HS-5 (cell line): ENCODE measurements around the gene SIRPA.

Experiments
- DNase-seq: peaks from one replicate; pipeline ENCODE4 v3.0.0-alpha.2; 2012; ENCODE audit warnings: low read depth

The SIRPA gene

DNA sequence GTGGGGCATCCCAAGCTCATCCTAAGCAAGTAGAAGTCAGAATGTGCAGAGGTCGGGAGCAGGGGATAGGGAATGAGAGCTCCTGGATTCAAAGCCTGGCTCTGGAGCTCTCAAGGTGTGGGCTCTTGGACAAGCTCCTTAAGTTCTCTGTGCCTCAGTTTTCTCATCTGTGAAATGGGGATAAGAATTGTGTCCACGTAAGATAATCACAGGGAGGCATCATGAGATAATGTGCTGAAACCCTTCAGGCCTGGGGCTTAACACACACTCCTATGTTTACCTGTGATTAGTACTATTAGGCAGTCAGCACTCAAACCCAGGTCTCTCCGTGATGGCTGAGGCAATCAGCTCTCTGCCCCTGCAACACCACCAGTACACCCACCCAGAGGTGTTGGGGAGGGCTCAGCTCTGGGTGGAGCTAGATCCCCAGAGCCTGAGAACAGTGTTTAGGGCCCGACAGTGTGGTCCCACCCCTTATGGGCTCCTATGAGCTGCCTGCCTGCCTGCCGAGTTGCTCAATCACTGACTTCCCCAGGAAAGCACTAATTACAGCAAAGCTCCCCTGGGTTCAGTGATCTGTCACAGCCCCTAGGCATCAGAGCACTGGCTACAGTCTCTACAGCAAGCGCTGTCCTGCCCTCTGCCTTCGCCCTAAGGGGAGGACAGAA lies 6.3 kb upstream of the SIRPA start:
- DNase-seq = no peak

DNA sequence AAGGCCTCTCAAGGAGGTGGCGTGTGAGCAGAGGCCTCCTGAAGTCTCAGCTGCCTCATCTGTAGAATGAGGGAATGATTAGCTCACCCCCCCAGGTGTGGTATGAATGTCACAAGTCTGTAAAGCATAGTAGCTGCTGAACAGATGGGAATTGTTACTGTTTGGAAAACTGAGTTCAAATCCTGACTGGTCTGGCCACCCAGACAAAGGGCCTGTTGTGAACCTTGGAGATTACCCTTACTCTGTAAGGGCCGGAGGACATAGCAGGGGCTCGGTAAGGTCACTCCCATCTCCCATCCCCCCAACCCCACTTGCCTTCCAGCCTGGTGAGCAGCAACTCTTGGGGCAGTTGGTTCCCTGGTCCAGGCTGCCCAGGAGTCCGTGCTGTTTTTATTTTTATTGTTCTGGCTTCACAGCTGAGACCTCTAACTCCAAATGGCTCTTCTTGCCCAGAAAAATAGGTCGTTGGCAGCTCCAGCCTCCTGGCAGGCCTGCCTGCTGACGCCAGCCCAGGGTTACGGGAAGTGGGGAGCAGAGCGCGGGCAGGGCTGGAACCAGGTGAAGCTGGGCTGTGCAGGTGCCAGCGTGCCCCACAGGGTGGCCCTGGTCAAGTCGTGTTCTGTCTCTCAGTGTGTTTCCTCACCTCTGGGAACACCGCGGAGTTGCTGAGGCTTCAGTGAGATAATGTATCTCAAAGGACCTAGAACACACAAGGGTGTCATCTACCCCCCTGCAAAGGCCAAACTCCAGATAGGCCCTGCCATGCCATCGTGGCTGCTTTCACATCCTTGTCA lies 4.5 kb upstream of the SIRPA start:
- DNase-seq = no peak

DNA sequence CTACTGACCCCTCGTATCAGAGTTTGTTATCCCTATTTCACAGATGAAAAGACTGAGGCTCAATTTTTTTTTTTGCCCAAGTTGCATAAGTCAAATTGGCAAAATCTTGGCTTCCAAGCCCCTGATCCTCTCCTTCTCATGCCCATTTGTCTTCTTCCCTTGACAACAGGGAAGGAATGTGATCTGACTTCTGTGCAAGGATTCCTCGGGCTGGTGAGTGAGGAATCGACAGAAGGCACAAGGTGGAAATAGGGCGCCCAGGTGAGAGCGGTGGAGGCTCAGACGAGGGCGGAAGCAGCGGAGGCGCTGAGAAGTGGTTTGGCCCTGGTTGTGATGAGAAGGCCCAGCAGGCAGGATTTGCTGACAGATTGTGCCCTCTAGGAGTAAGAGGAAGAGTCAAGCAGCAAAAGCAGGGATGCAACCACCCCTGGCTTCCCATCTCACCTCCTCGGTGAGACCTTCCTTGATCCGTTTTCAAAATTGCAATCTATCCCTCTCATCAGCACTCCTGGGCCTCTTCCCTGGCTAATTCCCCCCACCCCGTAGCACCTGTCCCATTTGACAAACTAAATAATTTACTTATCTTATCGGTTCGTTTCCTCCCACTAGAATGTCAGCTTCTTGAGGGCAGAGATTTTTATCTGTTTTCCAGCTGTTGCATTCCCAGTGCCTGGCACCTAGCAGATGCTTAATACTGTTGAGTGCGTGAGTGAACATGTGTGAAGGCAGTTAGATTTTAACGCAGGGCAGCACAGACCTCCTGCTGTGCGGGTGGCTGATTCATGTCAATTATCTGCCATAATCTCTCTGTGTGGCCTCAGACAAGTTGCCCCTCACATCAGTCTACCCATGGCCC lies 3.7 kb upstream of the SIRPA start:
- no peak for DNase-seq

DNA sequence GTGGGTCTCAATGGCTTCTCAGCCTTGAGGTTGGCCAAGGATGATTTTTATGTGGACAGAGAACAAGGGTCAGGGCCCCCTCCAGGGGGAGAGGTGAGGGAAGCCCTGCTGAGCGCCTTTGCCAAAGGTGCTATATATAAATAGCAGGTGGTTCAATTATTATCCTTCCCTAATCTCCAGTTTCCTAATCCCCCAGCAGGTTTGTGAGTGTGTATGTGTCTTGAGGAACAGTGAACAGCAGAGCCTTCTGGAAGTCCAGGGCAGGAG lies 3.2 kb upstream of the SIRPA start:
- no peak for DNase-seq

DNA sequence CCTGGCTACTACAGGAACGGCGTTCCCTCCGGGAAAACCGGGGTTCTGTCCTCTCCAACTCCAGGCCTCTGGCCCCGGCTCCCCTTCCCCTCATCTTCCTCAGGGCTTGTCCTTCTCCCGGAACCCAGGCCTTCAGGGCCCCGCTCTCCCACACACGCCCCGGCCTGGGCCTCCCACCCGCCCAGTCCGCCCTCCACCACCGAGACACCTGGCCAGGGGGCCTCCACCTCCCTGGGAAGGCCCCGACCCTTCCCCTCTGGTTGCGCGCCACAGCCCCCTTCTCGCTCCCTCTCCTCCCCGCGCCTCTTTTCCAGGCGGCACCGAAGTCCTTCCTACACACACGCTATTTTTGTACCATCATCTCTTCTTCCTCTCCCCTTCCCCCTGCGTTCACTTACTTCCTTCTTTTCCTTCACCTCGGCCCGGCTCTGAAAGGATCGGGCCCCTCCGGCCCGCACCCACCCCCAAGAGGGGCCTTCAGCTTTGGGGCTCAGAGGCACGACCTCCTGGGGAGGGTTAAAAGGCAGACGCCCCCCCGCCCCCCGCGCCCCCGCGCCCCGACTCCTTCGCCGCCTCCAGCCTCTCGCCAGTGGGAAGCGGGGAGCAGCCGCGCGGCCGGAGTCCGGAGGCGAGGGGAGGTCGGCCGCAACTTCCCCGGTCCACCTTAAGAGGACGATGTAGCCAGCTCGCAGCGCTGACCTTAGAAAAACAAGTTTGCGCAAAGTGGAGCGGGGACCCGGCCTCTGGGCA lies 1.3 kb upstream of the SIRPA start:
- DNase-seq = no peak

DNA sequence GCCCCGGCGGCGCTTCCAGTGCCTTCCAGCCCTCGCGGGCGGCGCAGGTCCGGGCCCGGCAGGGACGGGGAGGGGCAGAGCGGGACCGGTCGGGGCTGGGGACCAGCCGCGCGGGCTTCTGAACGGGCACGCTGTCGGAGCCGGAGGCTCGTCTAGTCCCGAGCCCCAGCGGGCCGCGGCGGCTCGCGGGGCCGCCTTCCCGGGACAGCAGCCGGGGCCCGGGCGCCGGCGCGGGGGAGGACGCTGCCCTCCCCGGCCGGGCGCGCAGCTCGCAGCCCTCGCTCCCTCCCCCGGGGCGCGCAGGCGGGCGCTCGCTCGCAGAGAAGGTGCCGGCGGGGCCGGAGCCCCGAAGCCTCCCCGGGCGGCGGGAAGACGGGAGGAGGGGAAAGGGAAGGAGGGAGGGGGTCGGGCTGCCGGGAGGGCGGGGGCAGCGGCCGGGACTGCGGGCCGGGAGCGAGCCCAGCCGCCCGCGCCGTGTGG lies 696 bp upstream of the SIRPA start:
- no peak for DNase-seq

DNA sequence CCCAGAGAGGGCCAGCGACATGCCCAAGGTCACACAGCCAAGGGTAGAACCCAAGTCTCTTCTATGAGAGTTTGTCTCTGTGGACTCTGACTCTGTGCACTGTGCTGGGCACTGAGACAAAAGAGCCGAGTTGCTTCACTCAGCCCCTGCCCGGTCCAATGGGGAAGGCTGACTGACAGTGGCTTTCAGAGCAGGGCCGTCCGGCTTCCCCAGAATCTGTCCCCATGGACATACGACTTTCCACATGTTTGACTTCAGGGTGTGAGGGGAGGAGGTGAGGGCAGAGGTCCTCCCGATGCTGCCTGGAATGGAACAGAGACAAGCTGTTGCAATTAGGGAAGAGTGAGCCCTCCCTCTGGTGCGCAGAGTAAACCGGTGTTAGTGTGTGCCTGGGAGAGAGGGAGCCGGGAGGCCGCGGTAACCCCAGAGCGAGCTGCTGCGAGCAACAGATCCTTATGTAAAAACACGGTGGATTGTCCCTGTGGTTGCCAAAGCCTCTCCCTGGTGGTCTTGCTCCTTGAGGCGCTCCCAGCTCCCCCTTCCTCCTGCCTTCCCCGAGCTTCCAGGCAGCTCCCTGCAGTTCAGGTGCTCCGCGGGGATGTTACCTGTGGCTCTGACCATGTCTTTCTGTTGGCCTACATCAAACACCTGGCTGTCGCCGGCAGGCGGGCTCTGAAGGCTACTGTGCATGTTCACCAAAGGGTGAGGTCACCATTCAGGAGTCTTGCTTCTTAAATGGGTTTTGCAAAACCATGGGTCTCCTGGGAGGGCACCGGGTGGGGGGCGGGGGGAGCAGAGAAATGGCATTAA lies 672 bp downstream of the SIRPA start:
- DNase-seq = no peak

DNA sequence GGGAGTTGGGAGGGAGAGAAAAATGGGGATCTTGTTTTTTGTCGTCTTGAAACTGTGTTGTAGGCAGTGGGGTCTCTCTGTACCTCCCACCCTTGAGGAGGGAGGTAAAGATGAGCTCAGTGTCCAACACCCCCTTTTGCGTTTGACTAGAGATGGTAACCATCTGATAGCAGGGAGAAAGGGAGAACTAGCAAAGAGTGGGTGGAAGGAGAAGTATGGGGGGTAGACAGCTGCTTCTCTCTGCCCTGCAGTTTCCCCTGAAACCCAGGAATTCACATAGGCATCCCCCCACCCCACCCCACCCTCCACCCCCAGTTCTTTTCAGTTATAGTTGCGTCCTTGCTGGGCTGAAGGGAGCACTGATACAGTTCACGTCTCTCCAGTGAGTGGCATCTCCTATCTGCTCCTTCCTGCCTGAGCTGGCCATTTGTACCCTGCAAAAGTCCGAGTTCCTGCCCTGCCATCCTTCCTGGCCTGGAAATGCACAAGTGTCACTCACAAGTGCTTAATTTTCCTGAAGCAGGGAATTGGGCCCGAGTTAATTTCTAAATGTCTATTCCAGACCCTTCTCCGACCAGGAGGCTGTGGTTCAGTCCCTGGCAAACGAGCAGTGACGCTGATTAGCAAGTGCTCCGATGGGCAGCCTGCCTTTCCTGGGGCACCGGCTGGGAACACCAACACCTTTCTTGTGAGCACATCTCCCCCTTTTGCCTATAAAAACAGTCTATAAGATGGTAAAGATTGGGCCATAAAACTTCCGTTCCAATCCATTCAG lies 1.5 kb downstream of the SIRPA start:
- no peak for DNase-seq

DNA sequence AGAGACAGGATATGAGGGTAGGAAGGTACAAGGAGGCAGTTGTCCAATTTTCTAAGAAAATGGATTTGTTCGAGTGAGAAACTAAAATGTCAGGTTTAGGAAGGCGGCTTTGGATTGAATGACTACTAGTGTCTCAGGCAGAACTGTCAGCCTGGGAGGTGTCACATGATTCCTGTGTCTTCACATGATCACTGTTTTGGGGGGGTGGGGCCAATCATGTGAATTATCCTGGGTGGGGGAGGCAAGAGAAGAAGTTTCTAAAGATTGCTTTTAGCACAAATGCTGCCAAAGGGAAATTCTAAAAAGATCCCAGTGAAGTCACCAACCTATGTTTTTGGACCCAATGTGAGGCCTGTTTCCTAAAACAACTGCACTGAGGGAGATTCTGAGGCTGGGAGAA lies 2.3 kb downstream of the SIRPA start:
- no peak for DNase-seq

DNA sequence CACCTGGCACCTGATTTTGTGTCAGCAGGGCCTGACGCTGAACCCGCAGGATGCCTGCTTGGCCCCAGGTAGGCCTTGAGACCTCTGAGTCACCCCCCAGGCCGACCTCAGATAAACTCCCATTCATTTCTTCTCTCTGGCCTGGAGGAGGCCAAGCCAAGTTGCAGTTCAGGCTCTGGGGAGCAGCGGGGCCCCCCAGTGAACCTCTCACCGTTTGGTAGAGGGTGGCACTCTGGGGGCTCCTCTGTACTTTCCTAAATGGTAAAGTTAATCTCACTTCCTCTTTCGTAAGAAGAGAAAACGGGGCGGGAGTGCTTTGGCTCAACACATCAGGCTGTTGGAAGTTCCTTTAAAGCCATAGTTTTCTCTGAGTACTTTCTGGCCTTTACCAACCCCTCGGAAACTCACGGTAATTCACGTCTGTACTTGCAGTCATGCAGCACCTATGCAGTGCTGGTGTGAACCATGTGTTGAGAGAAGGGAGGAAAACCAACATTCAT lies 2.8 kb downstream of the SIRPA start:
- DNase-seq = no peak

DNA sequence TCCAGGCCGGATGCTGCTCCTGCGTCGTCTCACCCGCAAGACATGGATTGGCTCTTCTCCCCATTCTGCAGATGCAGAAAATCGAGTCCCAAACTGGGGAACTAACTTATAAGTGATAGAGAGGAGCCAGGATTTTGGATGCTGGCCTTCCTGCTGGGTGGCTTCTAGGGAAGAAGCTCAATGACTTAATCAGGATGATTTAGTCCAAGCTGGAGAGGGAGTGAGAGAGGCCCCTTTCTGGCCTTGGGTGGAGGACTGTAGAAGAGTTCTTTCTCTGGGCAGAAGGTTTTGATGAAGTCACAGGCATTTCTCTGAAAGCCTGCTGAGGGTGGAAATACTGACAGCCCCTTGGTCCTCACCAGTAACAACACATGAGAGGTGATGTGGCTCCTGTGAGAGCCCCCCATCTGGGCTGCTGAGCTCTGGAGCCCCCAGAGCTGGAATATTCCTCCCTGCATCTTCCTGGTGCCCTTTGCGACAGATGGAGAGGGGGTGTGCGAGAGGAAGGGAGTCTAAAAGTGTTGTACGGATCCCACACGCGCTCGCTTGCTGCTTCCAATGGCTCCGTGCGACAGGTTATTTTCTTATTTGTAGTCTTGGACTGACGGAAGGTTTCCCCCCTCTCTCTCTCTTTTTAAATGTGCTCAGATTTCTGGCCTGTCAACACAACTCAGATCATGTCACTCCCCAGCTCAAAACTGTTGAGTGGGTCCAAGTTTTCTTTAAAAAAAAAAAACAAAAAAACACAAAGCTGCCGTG lies 3.5 kb downstream of the SIRPA start:
- DNase-seq = no peak

DNA sequence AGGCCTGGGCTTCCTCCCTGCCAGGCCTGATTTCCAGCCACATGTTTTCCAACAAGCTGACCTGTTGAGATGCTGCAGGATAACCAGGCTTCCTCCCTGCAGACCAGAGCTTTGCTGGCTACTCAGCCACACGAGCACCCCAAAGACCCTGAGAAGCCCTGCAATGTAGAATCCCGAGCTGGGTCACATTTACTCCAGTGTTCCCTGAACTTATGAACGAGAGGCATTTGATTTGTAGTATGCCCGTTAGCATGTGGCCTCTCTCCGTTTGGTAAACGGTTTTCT lies 4.0 kb downstream of the SIRPA start:
- DNase-seq = no peak

DNA sequence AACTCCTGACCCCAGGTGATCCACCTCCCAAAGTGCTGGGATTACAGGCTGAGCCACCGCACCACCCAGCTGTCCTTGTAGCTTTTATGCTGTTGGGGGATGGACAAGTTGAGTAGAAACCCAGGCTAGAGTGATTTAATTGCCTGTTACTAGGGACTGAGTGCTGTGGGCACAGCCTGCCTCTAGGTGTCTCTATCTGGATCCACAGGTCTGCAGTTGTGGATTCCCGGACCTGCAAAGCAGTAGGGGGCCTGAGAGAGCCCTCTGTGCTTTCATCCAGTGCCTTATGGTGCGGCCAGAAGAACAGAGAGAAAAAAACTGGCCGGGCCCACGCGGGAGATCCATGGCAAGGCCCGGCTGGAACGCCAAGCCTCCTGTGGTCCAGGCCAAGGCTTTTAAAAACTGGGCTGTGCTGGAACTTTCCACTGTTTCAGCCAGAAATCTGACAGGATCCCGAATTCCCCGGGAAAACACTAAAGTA lies 5.2 kb downstream of the SIRPA start:
- no peak for DNase-seq

DNA sequence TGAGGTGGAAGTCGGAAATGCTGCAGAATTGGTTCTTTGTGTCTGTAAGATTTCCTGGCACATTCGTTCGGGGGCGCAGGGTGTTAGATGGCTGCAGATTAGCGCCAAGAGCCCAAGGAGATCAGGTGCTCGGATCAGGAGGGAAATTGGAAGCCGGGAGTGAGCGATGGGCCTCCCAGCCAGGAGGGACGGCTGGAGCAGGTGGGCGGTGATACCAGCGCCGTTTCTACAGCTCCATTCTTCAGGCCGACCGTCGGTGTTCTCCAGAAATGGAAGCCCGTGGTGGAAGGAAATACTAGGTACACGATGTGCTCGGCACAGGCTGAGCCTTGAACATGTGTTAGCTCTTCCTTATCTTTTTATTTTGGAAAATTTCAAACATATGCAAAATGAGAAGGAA lies 6.5 kb downstream of the SIRPA start:
- no peak for DNase-seq

DNA sequence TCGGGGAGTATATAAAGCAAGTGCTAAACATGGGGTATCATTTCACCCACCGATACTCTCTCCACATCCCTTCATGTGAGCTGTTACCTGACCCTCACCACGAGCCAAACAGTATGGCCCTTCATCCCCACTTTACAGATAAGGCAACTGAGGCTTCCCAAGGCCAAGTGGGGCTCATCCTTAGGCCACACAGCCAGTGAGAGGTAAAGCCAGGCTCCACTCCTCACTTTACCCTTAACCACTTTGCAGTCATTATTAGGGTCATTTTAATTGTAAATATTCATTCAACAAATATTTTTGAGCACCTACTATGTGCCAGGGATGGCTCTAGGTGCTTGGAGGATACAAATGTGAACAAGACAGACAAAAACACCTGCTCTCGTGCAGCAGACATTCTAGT lies 7.0 kb downstream of the SIRPA start:
- no peak for DNase-seq

DNA sequence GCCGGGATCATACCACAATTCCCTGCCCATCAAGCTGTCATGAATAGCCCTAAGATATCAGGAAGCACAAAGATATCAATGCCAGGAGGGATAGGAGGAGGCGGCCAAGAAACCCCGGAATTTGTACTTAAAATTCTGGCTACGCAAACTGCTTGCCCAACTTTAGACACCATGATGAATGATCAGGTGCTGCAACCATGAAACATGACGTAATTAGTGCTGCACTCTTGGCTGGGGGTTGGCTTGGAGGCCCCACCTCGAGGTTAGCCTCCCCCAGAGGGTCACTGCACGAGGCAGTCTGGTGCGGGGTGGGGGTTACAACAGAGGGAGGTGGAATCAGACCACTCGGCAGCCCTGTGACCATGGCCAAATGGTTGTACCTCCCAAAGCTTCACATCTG lies 8.9 kb downstream of the SIRPA start:
- no peak for DNase-seq

DNA sequence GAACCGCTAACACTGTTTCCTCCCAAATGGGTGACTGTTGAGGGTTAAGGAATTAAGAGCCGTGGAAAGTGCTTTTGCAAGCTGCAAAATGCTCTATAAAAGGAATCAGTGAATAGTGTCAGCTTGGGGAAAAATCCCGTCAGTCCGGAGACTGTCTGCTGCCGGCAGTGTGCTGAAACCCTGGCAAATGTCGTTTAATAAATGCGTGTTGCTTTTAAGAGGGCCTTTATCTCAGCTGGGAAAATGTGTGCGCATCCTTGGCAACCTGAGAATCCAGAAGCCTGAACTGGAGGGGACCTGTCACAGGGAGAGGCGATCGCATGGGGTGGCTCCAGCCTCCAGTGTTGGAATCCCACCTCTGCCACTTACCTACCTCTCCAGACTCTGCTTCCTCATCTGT lies 9.8 kb downstream of the SIRPA start:
- no peak for DNase-seq

DNA sequence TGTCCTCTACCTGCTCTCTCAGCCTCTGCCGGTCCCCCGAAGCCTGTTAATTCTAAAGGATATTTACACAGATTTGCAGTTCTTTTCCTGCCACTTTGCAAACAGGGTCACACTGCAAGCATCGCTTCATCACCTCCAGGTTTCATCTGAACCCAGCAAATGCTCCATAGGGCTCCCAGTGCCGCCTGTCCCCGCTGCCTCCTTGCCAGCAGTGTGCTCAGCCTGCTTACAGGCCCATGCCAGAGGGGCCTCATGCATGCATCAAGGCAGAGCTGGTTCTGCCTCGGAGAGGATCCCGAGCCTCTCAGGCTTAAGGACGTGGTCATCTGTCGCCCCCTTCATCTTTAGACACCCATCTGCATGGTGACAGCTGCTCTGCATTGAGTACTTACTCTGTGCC lies 10.5 kb downstream of the SIRPA start:
- no peak for DNase-seq

DNA sequence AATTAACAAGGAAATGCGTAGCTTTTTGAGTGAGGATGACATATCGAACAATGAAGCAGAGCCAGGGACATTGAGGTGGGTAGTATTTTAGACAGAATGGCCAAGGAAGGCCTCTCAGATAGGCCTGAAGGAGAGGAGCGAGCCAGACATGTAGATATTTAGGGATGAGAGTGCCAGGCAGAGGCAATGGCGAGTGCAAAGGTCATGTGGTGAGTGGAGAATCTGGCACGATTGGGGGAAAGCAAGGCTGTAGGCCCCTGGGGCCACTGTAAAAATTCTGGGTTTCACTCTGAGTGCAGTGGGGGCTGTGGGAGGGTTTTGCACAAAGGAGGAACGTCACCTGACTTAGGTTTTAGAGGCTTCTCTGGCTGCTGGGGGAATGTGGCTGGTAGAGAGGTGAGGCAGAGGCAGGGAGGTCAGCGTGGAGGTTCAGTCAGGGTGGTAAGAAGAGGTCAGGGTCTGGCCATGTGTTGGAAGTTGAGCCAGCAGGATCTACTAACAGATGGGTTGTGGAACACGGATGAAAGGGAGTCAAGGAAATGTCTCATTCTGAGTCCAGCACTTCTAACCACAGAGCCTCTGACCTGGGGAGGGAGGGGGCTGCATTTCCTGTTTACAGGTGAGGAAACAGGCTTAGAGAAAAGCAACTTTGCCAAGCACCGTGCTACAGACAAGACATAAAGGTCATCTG lies 11.3 kb downstream of the SIRPA start:
- DNase-seq = no peak
